Subcutaneous adipose tissue (tissue), 4 donors: ENCODE data around the gene CCDC117. TPM values are rescaled to one million over a fixed set of nuclear protein-coding genes. Genes with fewer than 3 reads are reported as not detected.

ENCODE experiments used
- CTCF ChIP-seq: fragments of 450-650 bp; IDR thresholded peaks from one replicate; pipeline ENCODE4 v1.5.1; 2016; ENCODE audit warnings: low read depth, mild to moderate bottlenecking, control low read depth, antibody characterized with exemption, moderate library complexity
- total RNA-seq, 4 donors: library from RNA; depleted of rRNA; stranded (reverse); fragments of >200 nt; gene quantifications; one replicate each; pipeline ENCODE4 v1.1.0, GENCODE V29; 2016

CCDC117 gene
- total RNA-seq, 4 donors from 2014 or later: 17.1 to 21.5 (median 18.4) TPM

DNA sequence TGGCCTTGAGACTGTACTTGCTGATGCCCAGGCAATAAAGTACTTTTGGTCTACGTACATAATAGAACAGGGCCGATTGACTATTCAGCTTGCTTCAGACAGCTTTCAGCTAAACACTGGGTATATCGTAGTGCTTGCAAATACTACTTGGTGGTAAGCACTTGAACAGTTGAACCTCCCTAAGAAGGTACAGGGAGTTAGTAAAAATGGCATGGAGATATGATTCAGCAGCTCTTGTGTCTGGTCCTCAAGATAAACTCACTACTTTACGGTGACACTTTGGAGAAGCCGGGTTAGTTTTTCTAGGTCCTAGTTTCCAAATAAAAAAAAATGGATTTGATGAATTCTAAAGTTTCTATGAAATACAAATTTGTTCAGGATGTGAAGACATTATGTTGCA is 7.3 kb downstream of the CCDC117 start:
- no peak for TF ChIP-seq CTCF

DNA sequence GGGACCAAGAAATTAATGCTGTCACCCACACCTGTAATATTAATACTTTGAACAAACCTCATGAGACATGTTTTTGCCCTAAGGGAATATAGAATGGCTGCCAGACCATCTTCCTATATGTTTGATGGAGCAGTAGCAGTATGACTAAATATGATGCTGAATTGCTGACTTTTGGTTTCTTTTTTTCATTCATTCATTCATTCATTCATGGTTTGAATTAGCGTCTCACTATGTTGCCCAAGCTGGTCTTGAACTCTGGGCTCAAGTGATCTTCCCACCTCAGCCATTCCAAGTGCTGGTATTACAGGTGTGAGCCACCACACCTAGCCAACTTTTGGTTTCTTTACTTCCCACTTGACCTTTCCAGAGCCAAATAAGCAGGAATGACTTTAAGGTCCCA is 7.8 kb downstream of the CCDC117 start:
- no peak for TF ChIP-seq CTCF

DNA sequence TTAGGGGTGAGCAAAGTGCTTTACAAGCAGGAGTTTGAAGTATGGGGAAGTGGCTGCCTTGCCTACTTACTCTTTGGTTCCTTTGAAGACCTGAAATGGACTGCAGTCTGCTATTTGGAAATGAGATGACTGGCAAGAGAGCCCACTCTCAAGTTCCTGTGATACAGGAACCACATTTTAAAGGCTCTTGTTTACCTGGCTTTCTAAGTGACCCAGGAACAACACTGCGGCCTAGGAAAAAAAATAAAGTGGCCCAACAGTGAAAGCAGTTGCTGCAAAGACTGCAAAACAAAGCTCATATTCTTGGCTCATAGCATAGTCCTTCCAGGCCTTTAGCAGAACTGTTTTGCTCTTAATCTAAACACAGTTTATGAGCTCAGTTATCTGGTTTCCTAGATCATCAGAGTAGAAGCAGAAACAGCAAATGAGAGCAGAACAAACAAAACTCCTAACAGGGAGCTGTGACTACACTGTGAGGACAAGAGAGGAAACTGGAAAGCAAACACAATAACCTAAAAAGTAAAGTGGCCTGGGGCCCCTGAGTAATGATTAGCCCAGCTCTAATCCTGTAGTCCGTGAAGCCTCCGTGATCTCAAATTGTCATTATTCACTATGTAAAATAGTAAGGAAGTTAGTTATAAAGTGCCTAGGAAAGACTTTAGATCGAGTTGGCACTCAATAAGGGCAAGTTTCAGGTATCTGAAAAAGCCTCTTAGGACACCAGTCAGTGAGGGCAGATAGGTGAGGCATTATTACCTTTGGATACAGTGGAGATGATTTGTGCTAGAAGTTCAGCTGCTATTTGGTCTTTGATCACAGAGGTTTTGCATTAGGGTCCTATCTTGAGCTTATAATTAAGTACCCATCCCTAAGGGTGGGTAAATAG is 11.5 kb downstream of the CCDC117 start:
- no peak for TF ChIP-seq CTCF

DNA sequence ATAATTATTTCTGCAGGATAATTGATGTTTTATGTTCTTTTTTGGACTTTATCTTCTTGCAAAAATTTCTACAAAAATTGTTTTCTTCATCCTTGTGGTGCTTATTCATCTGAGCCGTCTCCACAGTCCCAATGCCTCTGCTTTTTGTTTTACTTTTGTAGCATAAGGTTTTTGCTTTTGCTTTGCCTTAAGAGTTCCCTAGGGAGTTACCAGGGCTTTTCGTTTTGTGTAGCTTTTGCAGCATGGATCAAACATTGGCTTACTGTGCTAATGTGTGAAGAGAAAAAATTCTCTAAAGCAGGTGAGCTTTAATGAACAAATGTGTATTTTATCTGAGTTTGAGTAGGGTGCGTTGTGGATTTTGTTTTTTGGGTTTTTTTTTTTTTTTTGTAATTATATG is 16.1 kb downstream of the CCDC117 start:
- no peak for TF ChIP-seq CTCF

- no peak for TF ChIP-seq CTCF
Measured at GRCh38 chr22:28791124-28791523, 18.6 kb downstream of the CCDC117 start.

GRCh38 chr22:28791841-28792490 is 19.5 kb downstream of the CCDC117 start:
- no peak for TF ChIP-seq CTCF

DNA sequence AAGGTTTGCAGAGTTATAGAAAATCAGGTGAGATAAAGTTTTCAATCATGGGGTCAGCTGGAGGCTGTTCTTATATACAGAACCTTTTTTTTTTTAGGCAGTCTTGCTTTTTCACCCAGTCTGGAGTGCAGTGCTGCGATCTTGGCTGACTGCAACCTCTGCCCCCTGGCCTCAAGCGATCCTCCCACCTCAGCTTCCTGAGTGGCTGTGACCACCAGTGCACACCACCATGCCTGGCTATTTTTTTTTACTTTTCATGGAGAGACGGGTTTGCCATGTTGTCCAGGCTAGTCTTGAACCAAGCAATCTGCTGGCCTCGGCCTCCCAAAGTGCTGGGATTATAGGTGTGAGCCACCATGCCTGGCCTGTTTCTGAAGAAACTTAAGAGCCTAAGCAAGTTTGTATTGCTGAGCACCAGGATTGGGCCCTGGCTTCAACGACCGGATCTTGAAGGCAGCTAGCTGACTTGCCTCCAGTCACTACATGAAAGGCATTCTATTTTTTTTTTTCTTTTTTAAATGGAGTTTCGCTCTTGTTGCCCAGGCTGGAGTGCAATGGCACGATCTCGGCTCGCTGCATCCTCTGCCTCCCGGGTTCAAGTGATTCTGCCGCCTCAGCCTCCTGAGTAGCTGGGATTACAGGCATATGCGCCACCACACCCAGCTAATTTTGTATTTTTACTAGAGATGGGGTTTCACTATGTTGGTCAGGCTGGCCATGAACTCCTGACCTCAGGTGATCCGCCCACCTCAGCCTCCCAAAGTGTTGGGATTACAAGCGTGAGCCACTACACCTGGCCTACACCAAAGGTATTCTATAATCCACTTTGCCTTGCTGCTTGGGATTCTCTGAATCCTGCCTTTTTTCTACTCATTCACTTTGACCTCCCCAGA is 20.2 kb downstream of the CCDC117 start:
- no peak for TF ChIP-seq CTCF
